Measurements from ENCODE around the gene MED28. TPM values are rescaled to one million over a fixed set of nuclear protein-coding genes. Genes with fewer than 3 reads are reported as not detected.

Gene MED28
- total and polyA plus RNA-seq, 2 donors, result 17.4 to 46.1 TPM

DNA sequence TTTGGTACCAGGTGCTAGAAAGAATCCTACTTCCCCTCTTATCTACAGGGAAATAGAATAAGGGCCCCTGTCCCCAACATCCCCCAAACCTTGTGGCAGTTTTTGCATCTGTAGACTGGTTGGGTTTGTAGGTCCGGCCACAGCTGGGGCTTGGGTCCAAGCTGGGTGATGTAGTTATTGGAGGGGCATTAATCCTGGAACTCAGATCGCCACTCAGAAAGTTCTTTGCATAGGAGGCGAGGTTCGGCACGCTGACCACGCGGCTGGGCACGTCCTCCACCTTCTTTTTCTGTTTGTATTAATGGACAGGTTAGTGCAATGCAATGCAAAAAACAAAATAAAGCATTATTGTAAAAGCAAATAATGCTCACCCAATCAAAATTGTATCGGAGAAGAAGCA lies 19.2 kb downstream of the MED28 start:
- H3K27ac ChIP-seq (ENCODE audit: low read depth in 1 of 2, low read length in 1 of 2), result no peak overlapping the region
- H3K36me3 ChIP-seq (ENCODE audit: control insufficient read depth in 2 of 2, insufficient read depth in 2 of 2, low read length in 1 of 2), result peaks cover 40 to 58% of the 10 kb centered on the region in 2 donors
- H3K27me3 ChIP-seq (ENCODE audit: control insufficient read depth in 2 of 2, insufficient read depth in 1 of 2, low read length in 1 of 2), result no peaks in the 10 kb centered on the region
- no peaks in the 10 kb centered on the region for H3K9me3 ChIP-seq (ENCODE audit: control insufficient read depth in 2 of 2, insufficient read depth in 1 of 2, low read length in 1 of 2)
- DNase-seq (ENCODE audit: low read depth in 6 of 9, low spot score in 9 of 9), result no peak
- no peaks in the 10 kb centered on the region for H3K4me1 ChIP-seq (ENCODE audit: control insufficient read depth in 2 of 2, insufficient read depth in 2 of 2, low read length in 2 of 2)
- WGBS, result 99% methylated on average over 9 of the region's 9 CpGs
- no peak overlapping the region for H3K4me3 ChIP-seq (ENCODE audit: low read length in 2 of 2)

DNA sequence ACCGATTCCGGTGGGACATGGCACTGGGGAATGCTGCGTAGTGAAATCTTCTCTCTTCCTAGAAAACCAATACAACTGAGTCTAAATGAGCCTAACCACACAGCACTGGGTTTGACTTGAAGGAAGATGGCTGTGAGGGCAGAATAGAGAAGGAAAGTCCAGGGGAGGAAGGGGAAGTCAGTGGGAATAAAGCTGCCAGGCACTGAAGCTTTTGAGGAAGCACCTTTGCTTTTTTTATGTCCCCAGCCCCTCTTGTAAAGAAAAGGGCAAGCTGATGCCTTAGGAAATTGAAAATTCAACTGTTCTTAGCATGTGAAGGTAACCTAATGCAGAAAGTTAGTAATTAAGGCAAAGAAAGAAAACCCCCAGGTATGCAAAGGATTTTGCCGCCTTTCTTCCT lies 20.6 kb downstream of the MED28 start:
- no peak overlapping the region for H3K4me3 ChIP-seq (ENCODE audit: low read length in 2 of 2)
- H3K9me3 ChIP-seq (ENCODE audit: control insufficient read depth in 2 of 2, insufficient read depth in 1 of 2, low read length in 1 of 2), result no peaks in the 10 kb centered on the region
- no peak overlapping the region for H3K27ac ChIP-seq (ENCODE audit: low read depth in 1 of 2, low read length in 1 of 2)
- no peaks in the 10 kb centered on the region for H3K27me3 ChIP-seq (ENCODE audit: control insufficient read depth in 2 of 2, insufficient read depth in 1 of 2, low read length in 1 of 2)
- DNase-seq (ENCODE audit: low read depth in 6 of 9, low spot score in 9 of 9), result no peak
- 97% methylated on average over 4 of the region's 4 CpGs for WGBS
- no peaks in the 10 kb centered on the region for H3K4me1 ChIP-seq (ENCODE audit: control insufficient read depth in 2 of 2, insufficient read depth in 2 of 2, low read length in 2 of 2)
- peaks cover 36 to 48% of the 10 kb centered on the region in 2 donors for H3K36me3 ChIP-seq (ENCODE audit: control insufficient read depth in 2 of 2, insufficient read depth in 2 of 2, low read length in 1 of 2)

DNA sequence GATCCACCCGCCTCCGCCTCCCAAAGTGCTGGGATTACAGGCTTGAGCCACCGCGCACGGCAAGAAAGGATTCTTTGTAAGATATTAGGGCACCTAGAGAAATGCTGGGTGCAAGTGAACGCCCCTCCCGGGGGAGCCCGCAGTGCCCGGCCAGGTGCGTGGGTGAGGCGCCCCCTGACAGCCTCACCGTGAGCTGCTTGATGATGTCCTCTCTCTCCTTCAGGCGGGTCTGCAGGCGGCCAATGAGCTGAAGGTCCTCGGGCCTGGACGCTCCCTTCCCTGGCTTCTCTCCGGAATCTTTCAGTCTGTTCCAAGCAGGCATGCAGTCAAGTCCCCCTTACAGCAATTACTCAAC lies 21.9 kb downstream of the MED28 start:
- WGBS, result 96% methylated on average over 17 of the region's 17 CpGs
- Histone ChIP-seq H3K4me1 (ENCODE audit: control insufficient read depth in 2 of 2, insufficient read depth in 2 of 2, low read length in 2 of 2) (no peaks in the 10 kb centered on the region), H3K4me3 (ENCODE audit: low read length in 2 of 2) (no peak overlapping the region), H3K27ac (ENCODE audit: low read depth in 1 of 2, low read length in 1 of 2) (no peak overlapping the region), H3K27me3 (ENCODE audit: control insufficient read depth in 2 of 2, insufficient read depth in 1 of 2, low read length in 1 of 2) (no peaks in the 10 kb centered on the region), H3K9me3 (ENCODE audit: control insufficient read depth in 2 of 2, insufficient read depth in 1 of 2, low read length in 1 of 2) (no peaks in the 10 kb centered on the region), H3K36me3 (ENCODE audit: control insufficient read depth in 2 of 2, insufficient read depth in 2 of 2, low read length in 1 of 2) (peaks cover 29 to 37% of the 10 kb centered on the region in 2 donors)
- DNase-seq (ENCODE audit: low read depth in 6 of 9, low spot score in 9 of 9), result no peak

GRCh38 chr4:17636696-17637622 lies 22.5 kb downstream of the MED28 start:
- H3K4me1 ChIP-seq (ENCODE audit: control insufficient read depth in 2 of 2, insufficient read depth in 2 of 2, low read length in 2 of 2), result no peaks in the 10 kb centered on the region
- peaks cover 23 to 33% of the 10 kb centered on the region in 2 donors for H3K36me3 ChIP-seq (ENCODE audit: control insufficient read depth in 2 of 2, insufficient read depth in 2 of 2, low read length in 1 of 2)
- no peaks in the 10 kb centered on the region for H3K27me3 ChIP-seq (ENCODE audit: control insufficient read depth in 2 of 2, insufficient read depth in 1 of 2, low read length in 1 of 2)
- peak; percentile 26 to 72 (median 53) for DNase-seq (ENCODE audit: low read depth in 6 of 9, low spot score in 9 of 9)
- H3K27ac ChIP-seq (ENCODE audit: low read depth in 1 of 2, low read length in 1 of 2), result no peak overlapping the region
- no peak overlapping the region for H3K4me3 ChIP-seq (ENCODE audit: low read length in 2 of 2)
- H3K9me3 ChIP-seq (ENCODE audit: control insufficient read depth in 2 of 2, insufficient read depth in 1 of 2, low read length in 1 of 2), result peaks cover 0 to 3% of the 10 kb centered on the region in 2 donors
- 78% methylated on average over 32 of the region's 32 CpGs for WGBS

GRCh38 chr4:17639136-17639535 lies 24.7 kb downstream of the MED28 start:
- DNase-seq (ENCODE audit: low read depth in 6 of 9, low spot score in 9 of 9), result no peak
- H3K9me3 ChIP-seq (ENCODE audit: control insufficient read depth in 2 of 2, insufficient read depth in 1 of 2, low read length in 1 of 2), result peaks cover 0 to 7% of the 10 kb centered on the region in 2 donors
- peaks cover 0 to 2% of the 10 kb centered on the region in 2 donors for H3K27me3 ChIP-seq (ENCODE audit: control insufficient read depth in 2 of 2, insufficient read depth in 1 of 2, low read length in 1 of 2)
- H3K4me3 ChIP-seq (ENCODE audit: low read length in 2 of 2), result no peak overlapping the region
- whole genome bisulfite sequencing, result 96% methylated on average over 7 of the region's 7 CpGs
- H3K4me1 ChIP-seq (ENCODE audit: control insufficient read depth in 2 of 2, insufficient read depth in 2 of 2, low read length in 2 of 2), result no peaks in the 10 kb centered on the region
- H3K27ac ChIP-seq (ENCODE audit: low read depth in 1 of 2, low read length in 1 of 2), result no peak overlapping the region
- H3K36me3 ChIP-seq (ENCODE audit: control insufficient read depth in 2 of 2, insufficient read depth in 2 of 2, low read length in 1 of 2), result peaks cover 6 to 14% of the 10 kb centered on the region in 2 donors

DNA sequence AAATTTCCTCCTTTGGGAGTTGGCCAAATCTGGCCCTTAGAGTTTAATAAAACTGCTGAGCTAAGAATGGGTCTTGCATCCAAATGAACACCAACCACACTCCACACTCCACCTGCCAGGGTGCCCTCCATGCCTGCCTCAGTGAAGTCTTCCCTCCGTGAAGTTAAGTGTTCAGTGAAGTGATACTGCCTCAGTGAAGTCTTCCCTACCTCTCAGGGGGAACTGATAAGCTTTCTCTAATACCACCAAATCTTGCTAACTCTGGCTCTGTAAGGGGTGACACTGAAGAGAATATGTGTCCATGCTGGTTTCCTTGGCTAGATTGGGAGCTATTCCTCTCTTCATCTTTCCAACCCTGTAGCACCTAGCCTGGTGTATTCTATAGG lies 27.9 kb downstream of the MED28 start:
- WGBS, result 94% methylated on average over 1 of the region's 1 CpG
- H3K4me1 ChIP-seq (ENCODE audit: control insufficient read depth in 2 of 2, insufficient read depth in 2 of 2, low read length in 2 of 2), result no peaks in the 10 kb centered on the region
- H3K36me3 ChIP-seq (ENCODE audit: control insufficient read depth in 2 of 2, insufficient read depth in 2 of 2, low read length in 1 of 2), result peaks cover 3 to 5% of the 10 kb centered on the region in 2 donors
- no peak overlapping the region for H3K27ac ChIP-seq (ENCODE audit: low read depth in 1 of 2, low read length in 1 of 2)
- H3K4me3 ChIP-seq (ENCODE audit: low read length in 2 of 2), result no peak overlapping the region
- DNase-seq (ENCODE audit: low read depth in 6 of 9, low spot score in 9 of 9), result no peak
- peaks cover 0 to 7% of the 10 kb centered on the region in 2 donors for H3K9me3 ChIP-seq (ENCODE audit: control insufficient read depth in 2 of 2, insufficient read depth in 1 of 2, low read length in 1 of 2)
- H3K27me3 ChIP-seq (ENCODE audit: control insufficient read depth in 2 of 2, insufficient read depth in 1 of 2, low read length in 1 of 2), result peaks cover 0 to 2% of the 10 kb centered on the region in 2 donors

- 75% methylated on average over 3 of the region's 3 CpGs for WGBS
- no peak for DNase-seq (ENCODE audit: low read depth in 6 of 9, low spot score in 9 of 9)
- peaks cover 0 to 4% of the 10 kb centered on the region in 2 donors for H3K4me1 ChIP-seq (ENCODE audit: control insufficient read depth in 2 of 2, insufficient read depth in 2 of 2, low read length in 2 of 2)
Observed at GRCh38 chr4:17646693-17647092, 32.3 kb downstream of the MED28 start.

DNA sequence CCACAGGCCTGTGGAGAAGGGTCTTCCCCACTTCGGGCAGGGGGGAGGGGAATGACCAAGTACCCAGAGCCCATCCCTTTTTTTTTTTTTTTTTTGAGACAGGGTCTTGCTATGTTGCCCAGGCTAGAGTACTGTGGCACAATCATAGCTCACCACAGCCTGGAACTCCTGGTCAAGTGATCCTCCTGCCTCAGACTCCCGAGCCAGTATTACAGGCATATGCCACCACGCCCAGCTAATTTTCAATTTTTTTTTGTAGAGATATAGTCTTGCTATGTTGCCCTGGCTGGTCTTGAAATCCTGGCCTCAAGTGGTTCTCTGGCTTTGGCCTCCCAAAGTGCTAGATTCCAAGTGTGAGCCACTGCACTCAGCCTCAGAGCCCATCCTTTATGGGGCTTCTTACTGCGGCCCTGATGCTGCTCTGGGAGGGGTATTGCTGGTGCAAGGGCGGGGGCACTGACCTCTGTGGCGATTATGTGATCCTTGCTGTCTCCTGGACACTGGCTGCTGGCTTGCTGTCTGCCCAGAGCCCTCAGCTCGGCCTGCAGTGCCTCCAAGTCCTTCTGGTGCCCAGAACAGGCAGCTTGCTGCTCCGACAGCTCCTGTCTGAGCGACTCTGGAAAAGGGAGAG lies 32.9 kb downstream of the MED28 start:
- H3K4me3 ChIP-seq (ENCODE audit: low read length in 2 of 2), result no peak overlapping the region
- DNase-seq (ENCODE audit: low read depth in 6 of 9, low spot score in 9 of 9), result no peak
- H3K27me3 ChIP-seq (ENCODE audit: control insufficient read depth in 2 of 2, insufficient read depth in 1 of 2, low read length in 1 of 2), result peaks cover 0 to 4% of the 10 kb centered on the region in 2 donors
- no peaks in the 10 kb centered on the region for H3K36me3 ChIP-seq (ENCODE audit: control insufficient read depth in 2 of 2, insufficient read depth in 2 of 2, low read length in 1 of 2)
- no peak overlapping the region for H3K27ac ChIP-seq (ENCODE audit: low read depth in 1 of 2, low read length in 1 of 2)
- peaks cover 0 to 6% of the 10 kb centered on the region in 2 donors for H3K4me1 ChIP-seq (ENCODE audit: control insufficient read depth in 2 of 2, insufficient read depth in 2 of 2, low read length in 2 of 2)
- WGBS, result 96% methylated on average over 9 of the region's 9 CpGs
- peaks cover 0 to 1% of the 10 kb centered on the region in 2 donors for H3K9me3 ChIP-seq (ENCODE audit: control insufficient read depth in 2 of 2, insufficient read depth in 1 of 2, low read length in 1 of 2)

More at GRCh38 chr4:17646693-17647092, 32.3 kb downstream of the MED28 start:
- Histone ChIP-seq H3K9me3 (ENCODE audit: control insufficient read depth in 2 of 2, insufficient read depth in 1 of 2, low read length in 1 of 2) (peaks cover 0 to 4% of the 10 kb centered on the region in 2 donors), H3K36me3 (ENCODE audit: control insufficient read depth in 2 of 2, insufficient read depth in 2 of 2, low read length in 1 of 2) (no peaks in the 10 kb centered on the region), H3K4me3 (ENCODE audit: low read length in 2 of 2) (no peak overlapping the region), H3K27ac (ENCODE audit: low read depth in 1 of 2, low read length in 1 of 2) (no peak overlapping the region), H3K27me3 (ENCODE audit: control insufficient read depth in 2 of 2, insufficient read depth in 1 of 2, low read length in 1 of 2) (peaks cover 0 to 6% of the 10 kb centered on the region in 2 donors)

DNA sequence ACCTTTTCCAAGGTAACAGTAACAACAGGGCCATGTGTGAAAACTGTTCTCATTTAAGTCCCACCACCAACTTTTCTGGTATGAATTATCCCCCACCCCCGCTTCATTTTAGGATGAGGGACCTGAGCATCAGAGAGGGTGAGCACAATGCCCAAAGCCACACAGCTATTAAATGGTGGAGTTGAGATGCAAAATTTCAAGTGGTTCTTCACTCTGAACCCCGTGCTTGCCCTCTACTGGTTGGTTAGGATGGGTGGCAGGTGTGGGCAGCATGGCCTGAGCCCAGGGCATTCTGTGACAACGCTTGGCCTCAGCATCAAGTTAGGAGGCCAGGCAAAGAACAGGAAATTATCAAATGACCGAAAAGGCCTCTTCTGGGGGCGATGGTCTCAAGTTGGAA lies 33.5 kb downstream of the MED28 start:
- Histone ChIP-seq H3K9me3 (ENCODE audit: control insufficient read depth in 2 of 2, insufficient read depth in 1 of 2, low read length in 1 of 2) (no peaks in the 10 kb centered on the region), H3K4me1 (ENCODE audit: control insufficient read depth in 2 of 2, insufficient read depth in 2 of 2, low read length in 2 of 2) (peaks cover 0 to 10% of the 10 kb centered on the region in 2 donors), H3K27me3 (ENCODE audit: control insufficient read depth in 2 of 2, insufficient read depth in 1 of 2, low read length in 1 of 2) (peaks cover 0 to 4% of the 10 kb centered on the region in 2 donors), H3K36me3 (ENCODE audit: control insufficient read depth in 2 of 2, insufficient read depth in 2 of 2, low read length in 1 of 2) (no peaks in the 10 kb centered on the region), H3K27ac (ENCODE audit: low read depth in 1 of 2, low read length in 1 of 2) (no peak overlapping the region), H3K4me3 (ENCODE audit: low read length in 2 of 2) (no peak overlapping the region)
- 93% methylated on average over 5 of the region's 5 CpGs for WGBS
- DNase-seq (ENCODE audit: low read depth in 6 of 9, low spot score in 9 of 9), result no peak
